K562 (cell line): Measurements from ENCODE around the gene SCFD2. TPM values are rescaled to one million over a fixed set of nuclear protein-coding genes. Genes with fewer than 3 reads are reported as not detected.

Source experiments
- GTF3C2 ChIP-seq: IDR thresholded peaks from 3 replicates; pipeline ENCODE4 v1.6.1; 2011; ENCODE audit warnings: borderline replicate concordance, mild to moderate bottlenecking, moderate library complexity; ENCODE audit not compliant: insufficient read length; ENCODE audit errors: extremely low read depth
- NFRKB ChIP-seq: fragments of 450-650 bp; IDR thresholded peaks from 2 replicates; pipeline ENCODE4 v1.6.1; 2016; ENCODE audit warnings: low read depth
- PML ChIP-seq: IDR thresholded peaks from 2 replicates; pipeline ENCODE4 v1.6.1; 2012; ENCODE audit warnings: low read length, inconsistent platforms
- PRDM10 ChIP-seq: fragments of 450-650 bp; IDR thresholded peaks from 2 replicates; pipeline ENCODE4 v1.6.1; 2018; ENCODE audit not compliant: partially characterized antibody
- SMC3 ChIP-seq: conservative IDR thresholded peaks from 2 replicates; pipeline ENCODE4 v1.6.1; 2011; ENCODE audit warnings: low read depth, low read length, improper control_type of control experiment; ENCODE audit not compliant: insufficient read depth
- TAF1 ChIP-seq: IDR thresholded peaks from 2 replicates; pipeline ENCODE4 v1.6.1; 2011; ENCODE audit warnings: mild to moderate bottlenecking, low read length, moderate library complexity; ENCODE audit not compliant: insufficient read depth, control insufficient read depth, severe bottlenecking; ENCODE audit errors: extremely low read depth
- TFAM ChIP-seq: fragments of 250-450 bp; sonication (Bioruptor Pico); conservative IDR thresholded peaks from 2 replicates; pipeline ENCODE4 v1.5.0; 2021; ENCODE audit warnings: mild to moderate bottlenecking, moderate library complexity
- TFAP4 ChIP-seq: sonication (generic); formaldehyde crosslinking; IDR thresholded peaks from 2 replicates; pipeline ENCODE4 v1.8.0; 2022; ENCODE audit warnings: missing genetic modification reagents, mild to moderate bottlenecking, moderate library complexity, borderline replicate concordance
- ZNF347 ChIP-seq: fragments of 450-650 bp; formaldehyde crosslinking; IDR thresholded peaks from 2 replicates; pipeline ENCODE4 v1.4.0; 2020; ENCODE audit warnings: low read depth, mild to moderate bottlenecking, moderate library complexity
- ZNF696 ChIP-seq: fragments of 250-450 bp; sonication (Bioruptor Pico); conservative IDR thresholded peaks from 2 replicates; pipeline ENCODE4 v1.4.0; 2020; ENCODE audit warnings: mild to moderate bottlenecking, moderate library complexity
- polyA plus RNA-seq, 8 experiments: library from polyadenylated mRNA; depleted of rRNA in 4 of 8; stranded (reverse) in 5 of 8; unstranded in 3 of 8; fragments of >200 nt; fragmentation: Nextera tagmentation in 2 of 8; fragmentation: Illumina TruSeq in 1 of 8; extraction: Ambion mirVana in 2 of 8; extraction: Trizol in 1 of 8; gene quantifications; 2 replicates each; pipeline versions ENCODE4 v1.2.1 to v1.2.3, GENCODE V29; 2011 to 2014; ENCODE audit warnings: inconsistent platforms in 1 of 8, missing spikeins in 1 of 8
- total RNA-seq, 7 experiments: library from RNA; depleted of rRNA in 6 of 7; stranded (reverse); fragments of >200 nt in 6 of 7; fragmentation: Illumina TruSeq in 2 of 7; extraction: Trizol in 2 of 7; gene quantifications; 2 replicates each; pipeline versions ENCODE4 v1.2.1 to v1.2.3, GENCODE V29; 2011 to 2021; ENCODE audit warnings: low replicate concordance in 1 of 7

Gene SCFD2
- total and polyA plus RNA-seq, 9 of the 15 experiments (the other 6 are each of a cell fraction or from before 2014, with no cell fraction given), result 5.7 to 30.3 (median 22.8) TPM

- TF ChIP-seq GTF3C2 (no peak), ZNF347 (CRISPR knock-in tag) (no peak), SMC3 (no peak), PML (no peak), PRDM10 (no peak), TFAP4 (CRISPR knock-in tag) (no peak), NFRKB (no peak), TAF1 (no peak), TFAM (CRISPR knock-in tag) (no peak), ZNF696 (CRISPR knock-in tag) (no peak)
Observed at GRCh38 chr4:53023677-53024299, 342.1 kb downstream of the SCFD2 start (continued).
